Body of pancreas (tissue), 4 donors: Measurements from ENCODE around the gene VWDE.

Experiments
- POLR2A ChIP-seq, 3 donors: fragments of 450-650 bp; IDR thresholded peaks; one replicate each; pipeline ENCODE4 v1.6.1; 2016; ENCODE audit warnings: antibody characterized with exemption in 3 of 3, mild to moderate bottlenecking in 2 of 3
- TF ChIP-seq, protein P1 (sequence below), 7 experiments: fragments of 450-650 bp in 4 of 7; fragments of 200-600 bp in 3 of 7; sonication (generic) in 3 of 7; IDR thresholded peaks; one replicate each; pipeline ENCODE4 v1.5.1; 2016 to 2019; ENCODE audit warnings: antibody characterized with exemption in 7 of 7

GRCh38 chr7:12369756-12370155 lies 33.9 kb downstream of the VWDE start:
- no peak for TF ChIP-seq POLR2A (IDR thresholded peaks at IDR 0.05)
- TF ChIP-seq, protein P1, sequence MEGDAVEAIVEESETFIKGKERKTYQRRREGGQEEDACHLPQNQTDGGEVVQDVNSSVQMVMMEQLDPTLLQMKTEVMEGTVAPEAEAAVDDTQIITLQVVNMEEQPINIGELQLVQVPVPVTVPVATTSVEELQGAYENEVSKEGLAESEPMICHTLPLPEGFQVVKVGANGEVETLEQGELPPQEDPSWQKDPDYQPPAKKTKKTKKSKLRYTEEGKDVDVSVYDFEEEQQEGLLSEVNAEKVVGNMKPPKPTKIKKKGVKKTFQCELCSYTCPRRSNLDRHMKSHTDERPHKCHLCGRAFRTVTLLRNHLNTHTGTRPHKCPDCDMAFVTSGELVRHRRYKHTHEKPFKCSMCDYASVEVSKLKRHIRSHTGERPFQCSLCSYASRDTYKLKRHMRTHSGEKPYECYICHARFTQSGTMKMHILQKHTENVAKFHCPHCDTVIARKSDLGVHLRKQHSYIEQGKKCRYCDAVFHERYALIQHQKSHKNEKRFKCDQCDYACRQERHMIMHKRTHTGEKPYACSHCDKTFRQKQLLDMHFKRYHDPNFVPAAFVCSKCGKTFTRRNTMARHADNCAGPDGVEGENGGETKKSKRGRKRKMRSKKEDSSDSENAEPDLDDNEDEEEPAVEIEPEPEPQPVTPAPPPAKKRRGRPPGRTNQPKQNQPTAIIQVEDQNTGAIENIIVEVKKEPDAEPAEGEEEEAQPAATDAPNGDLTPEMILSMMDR (IDR thresholded peaks at IDR 0.05): no peak
